DMS53 treated with DMSO at 0.1 percent for 48 hours (cell line): Measurements from ENCODE around the gene THAP6.

Source experiments
- DNase-seq: peaks from one replicate; lab custom pipeline; 2025; ENCODE audit not compliant: unreplicated experiment; lab: John Stamatoyannopoulos, UW

The THAP6 gene

DNA sequence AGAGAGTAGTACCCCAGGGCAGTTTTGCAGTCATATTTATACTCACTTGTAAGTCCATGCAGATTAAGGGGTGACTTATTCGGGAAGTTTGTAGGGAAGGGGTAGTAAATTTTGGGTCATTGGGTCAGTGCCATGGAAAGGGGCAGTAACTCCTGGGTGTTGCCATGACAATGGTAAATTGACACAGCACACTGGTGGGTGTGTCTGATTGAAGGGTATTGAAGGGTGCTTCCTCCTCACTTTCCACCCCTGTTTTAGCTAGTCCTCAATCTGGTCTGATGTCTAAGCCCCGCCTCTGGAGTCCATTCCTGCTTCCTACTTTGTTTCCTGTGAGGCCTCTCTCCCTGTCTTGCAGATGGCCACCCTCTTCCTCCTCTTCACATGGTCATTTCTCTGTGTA, 53.5 kb downstream of the THAP6 start:
- no peak for DNase-seq
